ENCODE results near the gene INPP5E.

Gene INPP5E

GRCh38 chr9:136467766-136468165, 28.1 kb upstream of the INPP5E start:
- no peaks in the 10 kb centered on the region for H3K9me3 ChIP-seq (ENCODE audit: control insufficient read depth, low read length)
- H3K27me3 ChIP-seq (ENCODE audit: control insufficient read depth, insufficient read depth, low read length), result no peaks in the 10 kb centered on the region
- H3K36me3 ChIP-seq (ENCODE audit: control insufficient read depth, insufficient read depth, low read length), result peaks cover 44% of the 10 kb centered on the region
- H3K9ac ChIP-seq (ENCODE audit: low read length), result no peak overlapping the region
- no peak overlapping the region for H3K4me3 ChIP-seq (ENCODE audit: low read length)
- H3K4me1 ChIP-seq (ENCODE audit: control insufficient read depth, insufficient read depth, low read length), result peaks cover 20% of the 10 kb centered on the region

- Histone ChIP-seq H3K9ac (ENCODE audit: low read length) (no peak overlapping the region), H3K36me3 (ENCODE audit: control insufficient read depth, insufficient read depth, low read length) (peaks cover 36% of the 10 kb centered on the region), H3K9me3 (ENCODE audit: control insufficient read depth, low read length) (no peaks in the 10 kb centered on the region), H3K4me3 (ENCODE audit: low read length) (no peak overlapping the region), H3K4me1 (ENCODE audit: control insufficient read depth, insufficient read depth, low read length) (peaks cover 7% of the 10 kb centered on the region), H3K27me3 (ENCODE audit: control insufficient read depth, insufficient read depth, low read length) (no peaks in the 10 kb centered on the region)
Measured at GRCh38 chr9:136466155-136466541, 26.5 kb upstream of the INPP5E start.

- no peaks in the 10 kb centered on the region for H3K9me3 ChIP-seq (ENCODE audit: control insufficient read depth, low read length)
- H3K4me1 ChIP-seq (ENCODE audit: control insufficient read depth, insufficient read depth, low read length), result peaks cover 2% of the 10 kb centered on the region
- no peaks in the 10 kb centered on the region for H3K27me3 ChIP-seq (ENCODE audit: control insufficient read depth, insufficient read depth, low read length)
- peaks cover 42% of the 10 kb centered on the region for H3K36me3 ChIP-seq (ENCODE audit: control insufficient read depth, insufficient read depth, low read length)
- H3K9ac ChIP-seq (ENCODE audit: low read length), result no peak overlapping the region
- H3K4me3 ChIP-seq (ENCODE audit: low read length), result no peak overlapping the region
Measured at GRCh38 chr9:136465500-136466154, 26.0 kb upstream of the INPP5E start.

GRCh38 chr9:136464241-136464640, 24.6 kb upstream of the INPP5E start:
- H3K4me3 ChIP-seq (ENCODE audit: low read length), result no peak overlapping the region
- peaks cover 43% of the 10 kb centered on the region for H3K36me3 ChIP-seq (ENCODE audit: control insufficient read depth, insufficient read depth, low read length)
- H3K9me3 ChIP-seq (ENCODE audit: control insufficient read depth, low read length), result no peaks in the 10 kb centered on the region
- no peaks in the 10 kb centered on the region for H3K4me1 ChIP-seq (ENCODE audit: control insufficient read depth, insufficient read depth, low read length)
- no peaks in the 10 kb centered on the region for H3K27me3 ChIP-seq (ENCODE audit: control insufficient read depth, insufficient read depth, low read length)
- no peak overlapping the region for H3K9ac ChIP-seq (ENCODE audit: low read length)

- peaks cover 43% of the 10 kb centered on the region for H3K36me3 ChIP-seq (ENCODE audit: control insufficient read depth, insufficient read depth, low read length)
- no peak overlapping the region for H3K4me3 ChIP-seq (ENCODE audit: low read length)
Measured at GRCh38 chr9:136463578-136463977, 23.9 kb upstream of the INPP5E start.

GRCh38 chr9:136462664-136463063, 23.0 kb upstream of the INPP5E start:
- no peaks in the 10 kb centered on the region for H3K4me1 ChIP-seq (ENCODE audit: control insufficient read depth, insufficient read depth, low read length)
- H3K4me3 ChIP-seq (ENCODE audit: low read length), result no peak overlapping the region
- H3K36me3 ChIP-seq (ENCODE audit: control insufficient read depth, insufficient read depth, low read length), result peaks cover 45% of the 10 kb centered on the region
- H3K9ac ChIP-seq (ENCODE audit: low read length), result no peak overlapping the region
- no peaks in the 10 kb centered on the region for H3K9me3 ChIP-seq (ENCODE audit: control insufficient read depth, low read length)
- H3K27me3 ChIP-seq (ENCODE audit: control insufficient read depth, insufficient read depth, low read length), result no peaks in the 10 kb centered on the region

More at GRCh38 chr9:136463578-136463977, 23.9 kb upstream of the INPP5E start:
- H3K9ac ChIP-seq (ENCODE audit: low read length), result no peak overlapping the region
- H3K4me1 ChIP-seq (ENCODE audit: control insufficient read depth, insufficient read depth, low read length), result no peaks in the 10 kb centered on the region
- no peaks in the 10 kb centered on the region for H3K9me3 ChIP-seq (ENCODE audit: control insufficient read depth, low read length)
- H3K27me3 ChIP-seq (ENCODE audit: control insufficient read depth, insufficient read depth, low read length), result no peaks in the 10 kb centered on the region

- H3K36me3 ChIP-seq (ENCODE audit: control insufficient read depth, insufficient read depth, low read length), result peaks cover 49% of the 10 kb centered on the region
- H3K9ac ChIP-seq (ENCODE audit: low read length), result no peak overlapping the region
- H3K27me3 ChIP-seq (ENCODE audit: control insufficient read depth, insufficient read depth, low read length), result no peaks in the 10 kb centered on the region
- no peaks in the 10 kb centered on the region for H3K4me1 ChIP-seq (ENCODE audit: control insufficient read depth, insufficient read depth, low read length)
- no peaks in the 10 kb centered on the region for H3K9me3 ChIP-seq (ENCODE audit: control insufficient read depth, low read length)
- no peak overlapping the region for H3K4me3 ChIP-seq (ENCODE audit: low read length)
Measured at GRCh38 chr9:136460772-136461325, 21.2 kb upstream of the INPP5E start.

- H3K27me3 ChIP-seq (ENCODE audit: control insufficient read depth, insufficient read depth, low read length), result no peaks in the 10 kb centered on the region
- peaks cover 64% of the 10 kb centered on the region for H3K36me3 ChIP-seq (ENCODE audit: control insufficient read depth, insufficient read depth, low read length)
- no peaks in the 10 kb centered on the region for H3K4me1 ChIP-seq (ENCODE audit: control insufficient read depth, insufficient read depth, low read length)
- no peak overlapping the region for H3K9ac ChIP-seq (ENCODE audit: low read length)
- no peak overlapping the region for H3K4me3 ChIP-seq (ENCODE audit: low read length)
- H3K9me3 ChIP-seq (ENCODE audit: control insufficient read depth, low read length), result no peaks in the 10 kb centered on the region
Measured at GRCh38 chr9:136459425-136459824, 19.8 kb upstream of the INPP5E start.

- Histone ChIP-seq H3K36me3 (ENCODE audit: control insufficient read depth, insufficient read depth, low read length) (peaks cover 58% of the 10 kb centered on the region), H3K4me3 (ENCODE audit: low read length) (no peak overlapping the region), H3K9ac (ENCODE audit: low read length) (no peak overlapping the region), H3K4me1 (ENCODE audit: control insufficient read depth, insufficient read depth, low read length) (no peaks in the 10 kb centered on the region), H3K9me3 (ENCODE audit: control insufficient read depth, low read length) (no peaks in the 10 kb centered on the region), H3K27me3 (ENCODE audit: control insufficient read depth, insufficient read depth, low read length) (no peaks in the 10 kb centered on the region)
Measured at GRCh38 chr9:136457326-136457725, 17.7 kb upstream of the INPP5E start.

GRCh38 chr9:136456258-136456657, 16.6 kb upstream of the INPP5E start:
- Histone ChIP-seq H3K9me3 (ENCODE audit: control insufficient read depth, low read length) (no peaks in the 10 kb centered on the region), H3K36me3 (ENCODE audit: control insufficient read depth, insufficient read depth, low read length) (peaks cover 56% of the 10 kb centered on the region), H3K4me1 (ENCODE audit: control insufficient read depth, insufficient read depth, low read length) (no peaks in the 10 kb centered on the region), H3K27me3 (ENCODE audit: control insufficient read depth, insufficient read depth, low read length) (no peaks in the 10 kb centered on the region), H3K9ac (ENCODE audit: low read length) (no peak overlapping the region), H3K4me3 (ENCODE audit: low read length) (no peak overlapping the region)

GRCh38 chr9:136455043-136456002, 15.7 kb upstream of the INPP5E start:
- Histone ChIP-seq H3K27me3 (ENCODE audit: control insufficient read depth, insufficient read depth, low read length) (no peaks in the 10 kb centered on the region), H3K36me3 (ENCODE audit: control insufficient read depth, insufficient read depth, low read length) (peaks cover 57% of the 10 kb centered on the region)

More at GRCh38 chr9:136455043-136456002, 15.7 kb upstream of the INPP5E start:
- no peak overlapping the region for H3K9ac ChIP-seq (ENCODE audit: low read length)
- H3K4me1 ChIP-seq (ENCODE audit: control insufficient read depth, insufficient read depth, low read length), result no peaks in the 10 kb centered on the region
- H3K4me3 ChIP-seq (ENCODE audit: low read length), result no peak overlapping the region
- no peaks in the 10 kb centered on the region for H3K9me3 ChIP-seq (ENCODE audit: control insufficient read depth, low read length)
